Endothelial cell of umbilical vein (primary cell): ENCODE data around the gene PCDHGA1. TPM values are rescaled to one million over a fixed set of nuclear protein-coding genes. Genes with fewer than 3 reads are reported as not detected.

Source experiments
- BruUV-seq: library from RNA; stranded (reverse); fragments of 400-500 nt; replicated peaks from 2 replicates; lab custom pipeline; 2021; lab: Mats Ljungman, UMichigan
- CTCF ChIA-PET: fragments of 300-600, 350-600 bp; sonication (Branson Sonifier 250); formaldehyde crosslinking; loops from one replicate; lab custom pipeline; 2021; ENCODE audit warnings: antibody characterized with exemption, inconsistent platforms; lab: Charles Lee
- POLR2A ChIA-PET: fragments of 300-600, 350-600 bp; sonication (Branson Sonifier 250); formaldehyde crosslinking; loops from one replicate; lab custom pipeline; 2021; ENCODE audit warnings: antibody characterized with exemption, inconsistent platforms; lab: Charles Lee
- DNase-seq: peaks from one replicate; pipeline ENCODE4 v3.0.0-alpha.2; 2011; ENCODE audit warnings: low read depth, low spot score
- FAIRE-seq: peaks from 2 replicates; lab custom pipeline; 2011; peaks lifted over from hg19 to GRCh38; lab: Jason Lieb, UNC
- H2AFZ ChIP-seq: 2 replicates; pipeline ENCODE4 v1.6.0; 2012; ENCODE audit warnings: low read depth, low read length, control low read depth, inconsistent platforms
- H3K27ac ChIP-seq: 2 replicates; pipeline ENCODE4 v1.5.1; 2011; ENCODE audit warnings: low read depth, mild to moderate bottlenecking, control low read depth, low read length, moderate library complexity; ENCODE audit not compliant: insufficient read depth
- H3K27me3 ChIP-seq, 2 experiments: 2 replicates each; pipeline versions ENCODE4 v1.6.0 to v1.6.1; 2011; ENCODE audit warnings: low read length in 2 of 2, mixed read lengths in 1 of 2; ENCODE audit not compliant: control insufficient read depth in 2 of 2, insufficient read depth in 2 of 2
- H3K36me3 ChIP-seq, 2 experiments: 2 replicates in 1 of 2; 3 replicates in 1 of 2; pipeline ENCODE4 v1.5.1; 2011; ENCODE audit warnings: low read length in 2 of 2, mild to moderate bottlenecking in 1 of 2, moderate library complexity in 1 of 2; ENCODE audit not compliant: control insufficient read depth in 2 of 2, insufficient read depth in 2 of 2; ENCODE audit errors: extremely low read depth in 1 of 2
- H3K4me1 ChIP-seq: 3 replicates; pipeline ENCODE4 v1.5.1; 2011; ENCODE audit warnings: mild to moderate bottlenecking, low read length; ENCODE audit not compliant: control insufficient read depth, insufficient read depth; ENCODE audit errors: extremely low read depth
- H3K4me2 ChIP-seq: 2 replicates; pipeline ENCODE4 v1.6.1; 2011; ENCODE audit warnings: low read length, control low read depth, mixed read lengths; ENCODE audit not compliant: insufficient read depth
- H3K4me3 ChIP-seq, 3 experiments: fragments of 200-600 bp in 1 of 3; sonication (generic), shearing (Covaris generic) in 1 of 3; replicated peaks in 1 of 3; 2 replicates each; pipeline ENCODE4 v1.5.1; 2011 to 2016; ENCODE audit warnings: control low read depth in 3 of 3, low read length in 3 of 3, mild to moderate bottlenecking in 2 of 3, inconsistent platforms in 1 of 3, low read depth in 1 of 3, moderate library complexity in 1 of 3; ENCODE audit not compliant: insufficient read depth in 1 of 3
- H3K79me2 ChIP-seq: 2 replicates; pipeline ENCODE4 v1.6.0; 2012; ENCODE audit warnings: low read length, inconsistent platforms; ENCODE audit not compliant: control insufficient read depth, insufficient read depth
- H3K9ac ChIP-seq: replicated peaks from 2 replicates; pipeline ENCODE3; 2011; ENCODE audit warnings: low read length, control low read depth; ENCODE audit not compliant: insufficient read depth; ENCODE audit errors: extremely low read depth
- H3K9me1 ChIP-seq: replicated peaks from 3 replicates; pipeline ENCODE4 v1.6.0; 2011; ENCODE audit warnings: mild to moderate bottlenecking, low read length; ENCODE audit not compliant: control insufficient read depth, insufficient read depth; ENCODE audit errors: extremely low read depth
- H3K9me3 ChIP-seq: replicated peaks from 2 replicates; pipeline ENCODE4 v1.5.1; 2012; ENCODE audit warnings: low read length, inconsistent platforms; ENCODE audit not compliant: control insufficient read depth, insufficient read depth
- H4K20me1 ChIP-seq: replicated peaks from 2 replicates; pipeline ENCODE3; 2011; ENCODE audit warnings: mild to moderate bottlenecking, low read length; ENCODE audit not compliant: control insufficient read depth, insufficient read depth; ENCODE audit errors: extremely low read depth
- EZH2 ChIP-seq: IDR thresholded peaks from 2 replicates; pipeline ENCODE4 v1.6.1; 2012; ENCODE audit warnings: borderline replicate concordance, low read depth, mild to moderate bottlenecking, moderate library complexity, low read length, inconsistent platforms; ENCODE audit not compliant: severe bottlenecking
- FOS ChIP-seq: IDR thresholded peaks from 2 replicates; pipeline ENCODE4 v1.6.1; 2011; ENCODE audit warnings: mild to moderate bottlenecking, low read length, moderate library complexity, borderline replicate concordance; ENCODE audit not compliant: insufficient read depth
- GATA2 ChIP-seq: IDR thresholded peaks from 2 replicates; pipeline ENCODE4 v1.7.0; 2011; ENCODE audit warnings: low read depth, mild to moderate bottlenecking, moderate library complexity, mixed read lengths, low read length; ENCODE audit not compliant: insufficient read length, insufficient read depth
- JUN ChIP-seq: IDR thresholded peaks from 2 replicates; pipeline ENCODE4 v1.6.1; 2011; ENCODE audit warnings: borderline replicate concordance, low read depth; ENCODE audit not compliant: insufficient read length, insufficient read depth
- MYC ChIP-seq: IDR thresholded peaks from one replicate; pipeline ENCODE4 v1.6.1; 2011; ENCODE audit warnings: mild to moderate bottlenecking, low read depth, low read length
- POLR2A ChIP-seq: IDR thresholded peaks from 2 replicates; pipeline ENCODE4 v1.6.1; 2012; ENCODE audit warnings: low read depth, mild to moderate bottlenecking, control low read depth, low read length
- POLR2AphosphoS5 ChIP-seq: IDR thresholded peaks from 2 replicates; pipeline ENCODE4 v1.6.1; 2012; ENCODE audit warnings: low read depth, mild to moderate bottlenecking, control low read depth, low read length, moderate library complexity; ENCODE audit not compliant: insufficient read depth
- dilution Hi-C: fragments of 300-500 bp; cut with MboI; formaldehyde crosslinking; loops from one replicate; pipeline ENCODE4 v1.15.0; 2019; ENCODE audit warnings: low sequenced_read_pairs; ENCODE audit not compliant: extremely low pct_ligation_motif_present
- intact Hi-C: fragments of 100-400 bp; cut with micrococcal nuclease; formaldehyde crosslinking; loops from one replicate; pipeline ENCODE4 v1.10.0; 2022
- polyA plus RNA-seq, 4 experiments: library from polyadenylated mRNA; depleted of rRNA in 3 of 4; stranded (reverse) in 3 of 4; unstranded in 1 of 4; fragments of >200 nt; gene quantifications; 2 replicates each; pipeline versions ENCODE4 v1.2.1 to v1.2.3, GENCODE V29; 2011 to 2012; ENCODE audit warnings: missing spikeins in 1 of 4
- total RNA-seq: library from RNA; stranded (reverse); gene quantifications from 2 replicates; pipeline ENCODE4 v1.2.3, GENCODE V29; 2021
- TF ChIP-seq, protein P1 (sequence below), 2 donors: IDR thresholded peaks; 1 replicate in 1 of 2; 2 replicates in 1 of 2; pipeline ENCODE4 v1.5.1; 2011; ENCODE audit warnings: low read length in 2 of 2, mild to moderate bottlenecking in 2 of 2, moderate library complexity in 2 of 2, control low read depth in 1 of 2, inconsistent platforms in 1 of 2, low read depth in 1 of 2; ENCODE audit not compliant: insufficient read depth in 1 of 2; ENCODE audit errors: extremely low read depth in 1 of 2
- TF ChIP-seq, protein P2 (sequence below): IDR thresholded peaks from 2 replicates; pipeline ENCODE4 v1.6.1; 2011; ENCODE audit not compliant: insufficient read depth, insufficient read length

The PCDHGA1 gene
- total and polyA plus RNA-seq, 2 donors (not counting 3 experiments of a cell fraction or from before 2014, with no cell fraction given): 0.22 to 0.44 TPM

GRCh38 chr5:141506381-141507155 is 176.3 kb downstream of the PCDHGA1 start:
- Histone ChIP-seq H4K20me1 (no peaks in the 10 kb centered on the region), H3K27me3 (no peaks in the 10 kb centered on the region), H3K9me1 (no peaks in the 10 kb centered on the region), H3K27ac (no peak overlapping the region), H3K4me1 (peaks cover 11% of the 10 kb centered on the region), H3K79me2 (no peaks in the 10 kb centered on the region), H3K4me2 (no peak overlapping the region), H3K9ac (no peak overlapping the region), H2AFZ (no peak overlapping the region), H3K4me3 (no peak overlapping the region), H3K9me3 (no peaks in the 10 kb centered on the region), H3K36me3 (peaks cover 0 to 11% of the 10 kb centered on the region in 2 experiments)
- intact Hi-C loops: no loop called here
- dilution Hi-C loops: no loop called here
- TF ChIP-seq POLR2A (no peak), JUN (no peak), GATA2 (no peak), MYC (no peak), FOS (no peak), POLR2AphosphoS5 (no peak), EZH2 (no peak)
- TF ChIP-seq, protein P1, sequence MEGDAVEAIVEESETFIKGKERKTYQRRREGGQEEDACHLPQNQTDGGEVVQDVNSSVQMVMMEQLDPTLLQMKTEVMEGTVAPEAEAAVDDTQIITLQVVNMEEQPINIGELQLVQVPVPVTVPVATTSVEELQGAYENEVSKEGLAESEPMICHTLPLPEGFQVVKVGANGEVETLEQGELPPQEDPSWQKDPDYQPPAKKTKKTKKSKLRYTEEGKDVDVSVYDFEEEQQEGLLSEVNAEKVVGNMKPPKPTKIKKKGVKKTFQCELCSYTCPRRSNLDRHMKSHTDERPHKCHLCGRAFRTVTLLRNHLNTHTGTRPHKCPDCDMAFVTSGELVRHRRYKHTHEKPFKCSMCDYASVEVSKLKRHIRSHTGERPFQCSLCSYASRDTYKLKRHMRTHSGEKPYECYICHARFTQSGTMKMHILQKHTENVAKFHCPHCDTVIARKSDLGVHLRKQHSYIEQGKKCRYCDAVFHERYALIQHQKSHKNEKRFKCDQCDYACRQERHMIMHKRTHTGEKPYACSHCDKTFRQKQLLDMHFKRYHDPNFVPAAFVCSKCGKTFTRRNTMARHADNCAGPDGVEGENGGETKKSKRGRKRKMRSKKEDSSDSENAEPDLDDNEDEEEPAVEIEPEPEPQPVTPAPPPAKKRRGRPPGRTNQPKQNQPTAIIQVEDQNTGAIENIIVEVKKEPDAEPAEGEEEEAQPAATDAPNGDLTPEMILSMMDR (IDR thresholded peaks at IDR 0.05; ENCODE audit: extremely low read depth in 1 of 2, insufficient read depth in 1 of 2, low read depth in 1 of 2, low read length in 2 of 2): no peak
- TF ChIP-seq, protein P2, sequence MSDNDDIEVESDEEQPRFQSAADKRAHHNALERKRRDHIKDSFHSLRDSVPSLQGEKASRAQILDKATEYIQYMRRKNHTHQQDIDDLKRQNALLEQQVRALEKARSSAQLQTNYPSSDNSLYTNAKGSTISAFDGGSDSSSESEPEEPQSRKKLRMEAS: no peak
- POLR2A ChIA-PET: no interaction called here
- no peak for FAIRE-seq
- CTCF ChIA-PET: interaction anchor here (0.9 to 9.8 kb wide), 8 partner anchors 10 to 109 kb away, joined by 3 to 158 read pairs (median 8); partner anchors contain the start of genes PCDHGA11, PCDHGA12, PCDHGB5 and PCDHGC3
- BruUV-seq: no TSS peak
- no peak for DNase-seq
